ENCODE measurements around the gene COL23A1. TPM values are rescaled to one million over a fixed set of nuclear protein-coding genes. Genes with fewer than 3 reads are reported as not detected.

The COL23A1 gene
- total RNA-seq, 1 experiment from 2014 or later: 0.18 TPM

DNA sequence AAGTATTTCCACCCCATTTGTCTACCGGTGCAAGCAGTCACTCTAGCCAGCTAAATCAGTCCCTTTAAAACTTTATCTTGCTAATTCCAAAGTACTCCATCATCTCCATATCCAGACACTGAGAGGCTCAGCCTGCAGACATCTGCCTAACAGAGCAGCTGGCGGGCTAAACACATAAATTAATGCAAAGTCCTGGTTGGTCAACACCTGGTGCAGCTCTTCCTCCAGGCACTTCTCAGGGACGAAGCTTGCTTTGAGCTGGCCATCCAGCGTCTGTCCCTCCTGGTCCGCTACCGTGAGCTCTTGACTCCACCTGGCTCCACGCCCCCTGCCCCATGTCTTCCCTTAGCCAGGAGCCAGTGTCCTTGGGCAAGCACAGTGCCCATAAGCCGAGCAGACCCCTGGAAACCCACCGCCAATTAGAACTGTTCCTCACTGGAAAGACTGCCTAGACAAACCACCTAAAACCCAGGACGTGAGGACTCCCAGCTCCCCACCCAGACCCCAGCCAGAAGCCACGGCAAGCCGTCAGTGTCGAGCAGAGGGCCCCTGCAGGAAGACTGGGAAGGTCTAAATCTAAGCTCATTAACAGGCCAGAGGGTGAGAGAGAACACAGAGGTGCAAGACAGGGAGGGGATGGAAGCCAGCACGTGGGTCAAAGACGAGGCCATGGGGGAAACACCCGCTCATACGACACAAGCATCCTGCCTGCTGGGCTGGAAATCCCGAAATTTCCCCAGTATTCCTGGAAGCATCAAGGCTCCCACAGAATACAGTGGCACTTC is 120.0 kb downstream of the COL23A1 start:
- no peak for TF ChIP-seq CTCF (IDR thresholded peaks at IDR 0.05; ENCODE audit: insufficient read depth in 1 of 2, low read depth in 1 of 2, low read length in 1 of 2, severe bottlenecking in 1 of 2, unreplicated experiment in 1 of 2)
- Histone ChIP-seq H3K4me3 (ENCODE audit: low read depth, low read length) (no peak overlapping the region), H3K4me1 (peaks cover 16% of the 10 kb centered on the region), H3K9me3 (no peaks in the 10 kb centered on the region; the same call in 1 of the 2 replicates), H3K36me3 (ENCODE audit: control insufficient read depth, insufficient read depth, low read length) (no peaks in the 10 kb centered on the region), H3K27me3 (replicated peaks; ENCODE audit: control insufficient read depth, insufficient read depth, low read length) (no peaks in the 10 kb centered on the region)
- no peaks in the 10 kb centered on the region for H3K27me3 Mint-ChIP-seq (ENCODE audit: insufficient read depth, unreplicated experiment)
- BruUV-seq (replicated peaks): no TSS peak
- H3K9me3 Mint-ChIP-seq (ENCODE audit: unreplicated experiment): no peaks in the 10 kb centered on the region
- no peak overlapping the region for H3K4me3 Mint-ChIP-seq (ENCODE audit: unreplicated experiment)
- peak in 1 of 2 experiments; percentile 14 for DNase-seq
- H3K4me1 Mint-ChIP-seq (ENCODE audit: low read depth, unreplicated experiment): peaks cover 32% of the 10 kb centered on the region
- CTCF ChIA-PET: interaction anchor here (1.8 kb wide), 1 partner anchor 9 kb away, joined by 4 read pairs; no protein-coding TSS in a partner anchor
- no peak overlapping the region for H3K27ac Mint-ChIP-seq (ENCODE audit: unreplicated experiment)
- no peaks in the 10 kb centered on the region for H3K36me3 Mint-ChIP-seq (ENCODE audit: insufficient read depth, unreplicated experiment)
- intact Hi-C loops (cut with micrococcal nuclease; ENCODE audit: unreplicated experiment): no loop called here
- POLR2A ChIA-PET: no interaction called here

DNA sequence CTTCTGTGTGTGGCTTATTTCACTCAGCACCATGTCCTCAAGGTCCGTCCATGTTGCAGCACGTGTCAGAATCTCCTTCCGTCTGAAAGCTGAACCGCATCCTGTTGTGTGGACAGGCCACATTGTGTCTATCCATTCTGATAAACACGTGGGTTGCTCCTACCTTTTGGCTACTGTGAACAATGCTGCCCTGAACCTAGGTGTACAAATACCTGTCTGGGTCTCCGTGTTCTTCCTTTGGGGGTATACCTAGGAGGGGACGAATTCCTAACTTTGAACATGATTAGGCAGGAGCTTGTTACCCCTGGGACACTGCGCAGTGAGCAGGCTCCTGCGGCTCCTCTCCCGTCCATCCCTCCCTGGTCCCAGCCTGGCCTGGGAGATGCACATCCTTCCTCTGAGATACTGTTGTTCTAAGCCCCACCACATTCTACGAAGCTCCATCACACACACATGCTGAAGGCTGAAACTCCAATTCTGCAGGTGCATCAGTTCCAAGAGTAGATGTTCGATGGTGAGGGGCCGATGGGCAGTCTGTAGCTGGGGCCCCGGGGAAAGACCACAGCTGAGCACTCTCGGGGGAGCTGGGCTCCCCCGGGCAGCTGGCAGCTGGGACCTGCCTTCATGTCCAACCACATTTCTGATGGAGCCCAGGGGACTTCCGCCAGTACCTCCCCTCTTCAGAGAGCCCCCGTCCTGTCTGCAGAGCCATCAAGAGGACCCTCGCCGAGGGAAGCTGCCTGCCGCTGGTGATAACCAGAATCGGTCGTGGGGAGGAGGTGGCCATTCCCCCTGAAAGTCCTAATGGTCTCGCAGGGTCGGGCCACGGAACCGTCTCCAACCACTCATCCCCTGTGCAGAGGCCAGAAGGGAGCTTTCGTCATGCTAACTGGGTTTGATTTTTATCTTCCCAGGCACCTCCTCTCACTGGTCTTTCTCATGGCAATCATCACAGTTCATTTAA is 120.9 kb downstream of the COL23A1 start:
- ChIA-PET POLR2A (no interaction called here), CTCF (interaction anchor here (1.8 kb wide), 1 partner anchor 8 kb away, joined by 4 read pairs; no protein-coding TSS in a partner anchor)
- no peak for TF ChIP-seq CTCF (IDR thresholded peaks at IDR 0.05; ENCODE audit: insufficient read depth in 1 of 2, low read depth in 1 of 2, low read length in 1 of 2, severe bottlenecking in 1 of 2, unreplicated experiment in 1 of 2)
- no TSS peak for BruUV-seq (replicated peaks)
- Mint-ChIP-seq H3K4me1 (ENCODE audit: low read depth, unreplicated experiment) (peaks cover 24% of the 10 kb centered on the region), H3K27me3 (ENCODE audit: insufficient read depth, unreplicated experiment) (no peaks in the 10 kb centered on the region), H3K36me3 (ENCODE audit: insufficient read depth, unreplicated experiment) (no peaks in the 10 kb centered on the region), H3K9me3 (ENCODE audit: unreplicated experiment) (no peaks in the 10 kb centered on the region), H3K27ac (ENCODE audit: unreplicated experiment) (no peak overlapping the region), H3K4me3 (ENCODE audit: unreplicated experiment) (no peak overlapping the region)
- Histone ChIP-seq H3K9me3 (no peaks in the 10 kb centered on the region), H3K4me1 (peaks cover 9% of the 10 kb centered on the region), H3K4me3 (ENCODE audit: low read depth, low read length) (no peak overlapping the region), H3K36me3 (ENCODE audit: control insufficient read depth, insufficient read depth, low read length) (no peaks in the 10 kb centered on the region), H3K27me3 (replicated peaks; ENCODE audit: control insufficient read depth, insufficient read depth, low read length) (no peaks in the 10 kb centered on the region)
- no peak for DNase-seq
- intact Hi-C loops (cut with micrococcal nuclease; ENCODE audit: unreplicated experiment): no loop called here

GRCh38 chr5:178468196-178468685 is 122.0 kb downstream of the COL23A1 start:
- intact Hi-C loops (cut with micrococcal nuclease; ENCODE audit: unreplicated experiment): no loop called here
- BruUV-seq (replicated peaks): no TSS peak
- no peaks in the 10 kb centered on the region for H3K36me3 ChIP-seq (ENCODE audit: control insufficient read depth, insufficient read depth, low read length)
- H3K4me1 Mint-ChIP-seq (ENCODE audit: low read depth, unreplicated experiment): peaks cover 22% of the 10 kb centered on the region
- H3K4me3 Mint-ChIP-seq (ENCODE audit: unreplicated experiment): no peak overlapping the region
- peak in 1 of 2 experiments; percentile 31 for DNase-seq
- no peaks in the 10 kb centered on the region for H3K9me3 ChIP-seq
- no peak overlapping the region for H3K27ac Mint-ChIP-seq (ENCODE audit: unreplicated experiment)
- no peaks in the 10 kb centered on the region for H3K27me3 ChIP-seq (replicated peaks; ENCODE audit: control insufficient read depth, insufficient read depth, low read length)
- no peak overlapping the region for H3K4me3 ChIP-seq (ENCODE audit: low read depth, low read length)
- POLR2A ChIA-PET: no interaction called here
- CTCF ChIA-PET: no interaction called here
- peaks cover 7% of the 10 kb centered on the region; the same call in 1 of the 2 replicates for H3K4me1 ChIP-seq
- no peaks in the 10 kb centered on the region for H3K27me3 Mint-ChIP-seq (ENCODE audit: insufficient read depth, unreplicated experiment)
- H3K9me3 Mint-ChIP-seq (ENCODE audit: unreplicated experiment): no peaks in the 10 kb centered on the region
- H3K36me3 Mint-ChIP-seq (ENCODE audit: insufficient read depth, unreplicated experiment): no peaks in the 10 kb centered on the region
- no peak for TF ChIP-seq CTCF (IDR thresholded peaks at IDR 0.05; ENCODE audit: insufficient read depth in 1 of 2, low read depth in 1 of 2, low read length in 1 of 2, severe bottlenecking in 1 of 2, unreplicated experiment in 1 of 2)

Data from Caco-2 (cell line).